Trophoblast cell (in vitro differentiated cells and primary cell): ENCODE data around the gene ACOT12.

Experiments
- DNase-seq, 2 donors: peaks; one replicate each; pipeline ENCODE4 v3.0.0-alpha.2; 2016
- H2AFZ ChIP-seq: 2 replicates; pipeline ENCODE4 v1.6.1; 2013; ENCODE audit warnings: low read length, moderate library complexity, mild to moderate bottlenecking; ENCODE audit not compliant: insufficient read depth, poor library complexity
- H2AK5ac ChIP-seq: 2 replicates; pipeline ENCODE4 v1.6.1; 2013; ENCODE audit warnings: mild to moderate bottlenecking, low read length
- H2BK120ac ChIP-seq: 2 replicates; pipeline ENCODE4 v1.6.1; 2013; ENCODE audit warnings: low read length, mild to moderate bottlenecking, moderate library complexity; ENCODE audit not compliant: insufficient read depth, poor library complexity
- H2BK12ac ChIP-seq: 2 replicates; pipeline ENCODE4 v1.6.1; 2013; ENCODE audit warnings: mild to moderate bottlenecking, low read length, moderate library complexity
- H2BK5ac ChIP-seq: 2 replicates; pipeline ENCODE4 v1.6.1; 2013; ENCODE audit warnings: low read length, low read depth, moderate library complexity, mild to moderate bottlenecking; ENCODE audit not compliant: poor library complexity
- H3K14ac ChIP-seq: 2 replicates; pipeline ENCODE4 v1.6.1; 2013; ENCODE audit warnings: mild to moderate bottlenecking, low read length
- H3K18ac ChIP-seq: 2 replicates; pipeline ENCODE4 v1.6.1; 2013; ENCODE audit warnings: mild to moderate bottlenecking, low read length
- H3K23ac ChIP-seq: 2 replicates; pipeline ENCODE4 v1.6.1; 2013; ENCODE audit warnings: low read length
- H3K27ac ChIP-seq: 2 replicates; pipeline ENCODE4 v1.5.1; 2013; ENCODE audit warnings: low read depth, mild to moderate bottlenecking, inconsistent platforms, low read length, moderate library complexity
- H3K27me3 ChIP-seq: 2 replicates; pipeline ENCODE4 v1.6.1; 2013; ENCODE audit warnings: inconsistent platforms, mild to moderate bottlenecking, low read length, moderate library complexity; ENCODE audit not compliant: insufficient read depth
- H3K36me3 ChIP-seq, 2 experiments: 1 replicate in 1 of 2; 2 replicates in 1 of 2; pipeline ENCODE4 v1.6.1; 2013; ENCODE audit warnings: low read length in 2 of 2, mild to moderate bottlenecking in 2 of 2, moderate library complexity in 1 of 2; ENCODE audit not compliant: insufficient read depth in 2 of 2, control insufficient read depth in 1 of 2
- H3K4ac ChIP-seq: 2 replicates; pipeline ENCODE4 v1.6.1; 2013; ENCODE audit warnings: low read depth, mild to moderate bottlenecking, low read length, moderate library complexity
- H3K4me1 ChIP-seq, 2 experiments: 1 replicate in 1 of 2; 2 replicates in 1 of 2; pipeline ENCODE4 v1.6.1; 2013; ENCODE audit warnings: low read length in 2 of 2, mild to moderate bottlenecking in 2 of 2, moderate library complexity in 1 of 2; ENCODE audit not compliant: insufficient read depth in 2 of 2, control insufficient read depth in 1 of 2
- H3K4me2 ChIP-seq: 2 replicates; pipeline ENCODE4 v1.6.1; 2013; ENCODE audit warnings: inconsistent platforms, mild to moderate bottlenecking, low read length, moderate library complexity
- H3K4me3 ChIP-seq: 2 replicates; pipeline ENCODE4 v1.5.1; 2013; ENCODE audit warnings: mild to moderate bottlenecking, low read depth, low read length, inconsistent platforms
- H3K79me1 ChIP-seq: one replicate; pipeline ENCODE4 v1.6.1; 2013; ENCODE audit warnings: low read length
- H3K79me2 ChIP-seq: 2 replicates; pipeline ENCODE4 v1.6.1; 2013; ENCODE audit warnings: low read length, mild to moderate bottlenecking; ENCODE audit not compliant: control insufficient read depth, insufficient read depth, poor library complexity
- H3K9ac ChIP-seq: 2 replicates; pipeline ENCODE4 v1.6.1; 2013; ENCODE audit warnings: mild to moderate bottlenecking, low read length
- H3K9me3 ChIP-seq: 2 replicates; pipeline ENCODE4 v1.6.1; 2013; ENCODE audit warnings: low read depth, mild to moderate bottlenecking, control low read depth, inconsistent platforms, low read length; ENCODE audit not compliant: insufficient read depth
- H4K12ac ChIP-seq: 2 replicates; pipeline ENCODE4 v1.6.1; 2013; ENCODE audit warnings: low read depth, mild to moderate bottlenecking, low read length, moderate library complexity
- H4K8ac ChIP-seq: 2 replicates; pipeline ENCODE4 v1.6.1; 2013; ENCODE audit warnings: low read depth, mild to moderate bottlenecking, low read length, moderate library complexity
- H4K91ac ChIP-seq: one replicate; pipeline ENCODE4 v1.6.1; 2013; ENCODE audit warnings: low read depth, mild to moderate bottlenecking, low read length, moderate library complexity
- WGBS: extraction: QIAGEN DNeasy Blood & Tissue Kit; methylation state at CpG from one replicate; pipeline ENCODE4 v1.1.7; 2013; ENCODE audit warnings: missing lambda C conversion rate; ENCODE audit not compliant: insufficient read length, insufficient coverage; ENCODE audit errors: extremely low coverage; 5-methylcytosine and 5-hydroxymethylcytosine counted together

Gene ACOT12

GRCh38 chr5:81383867-81384266 is 10.1 kb downstream of the ACOT12 start:
- no peak overlapping the region for H4K8ac ChIP-seq
- no peaks in the 10 kb centered on the region for H3K36me3 ChIP-seq
- no peak for DNase-seq
- no peak overlapping the region for H4K12ac ChIP-seq
- H2AK5ac ChIP-seq = no peak overlapping the region
- no peak overlapping the region for H3K4me3 ChIP-seq
- H2BK5ac ChIP-seq = no peak overlapping the region
- WGBS = no CpG with 5 or more reads among the region's 2 CpGs
- H4K91ac ChIP-seq = no peak overlapping the region
- H3K18ac ChIP-seq = no peak overlapping the region
- no peak overlapping the region for H3K14ac ChIP-seq
- H3K4me2 ChIP-seq = no peak overlapping the region
- no peaks in the 10 kb centered on the region for H3K9me3 ChIP-seq
- no peaks in the 10 kb centered on the region for H3K79me1 ChIP-seq
- no peak overlapping the region for H2BK12ac ChIP-seq
- H2AFZ ChIP-seq = no peak overlapping the region
- H3K4ac ChIP-seq = no peak overlapping the region
- H3K23ac ChIP-seq = no peak overlapping the region
- H3K27ac ChIP-seq = no peak overlapping the region
- no peak overlapping the region for H3K9ac ChIP-seq
- H2BK120ac ChIP-seq = no peak overlapping the region
- H3K27me3 ChIP-seq = no peaks in the 10 kb centered on the region
- H3K4me1 ChIP-seq = no peaks in the 10 kb centered on the region
- no peaks in the 10 kb centered on the region for H3K79me2 ChIP-seq

GRCh38 chr5:81371354-81371876 is 22.5 kb downstream of the ACOT12 start:
- Histone ChIP-seq H2AK5ac (no peak overlapping the region), H3K27me3 (no peaks in the 10 kb centered on the region), H2BK120ac (no peak overlapping the region), H3K14ac (no peak overlapping the region), H3K18ac (no peak overlapping the region), H3K9me3 (no peaks in the 10 kb centered on the region), H3K79me1 (no peaks in the 10 kb centered on the region), H3K79me2 (no peaks in the 10 kb centered on the region), H2BK5ac (no peak overlapping the region), H3K9ac (no peak overlapping the region), H3K4ac (no peak overlapping the region), H3K27ac (no peak overlapping the region), H3K4me3 (no peak overlapping the region), H4K12ac (no peak overlapping the region), H4K8ac (no peak overlapping the region), H3K23ac (no peak overlapping the region), H4K91ac (no peak overlapping the region), H2AFZ (no peak overlapping the region), H2BK12ac (no peak overlapping the region), H3K36me3 (no peaks in the 10 kb centered on the region), H3K4me2 (no peak overlapping the region), H3K4me1 (no peaks in the 10 kb centered on the region)
- WGBS = no CpG with 5 or more reads among the region's 2 CpGs
- no peak for DNase-seq

GRCh38 chr5:81370912-81371311 is 23.0 kb downstream of the ACOT12 start:
- Histone ChIP-seq H3K27ac (no peak overlapping the region), H4K12ac (no peak overlapping the region), H3K9ac (no peak overlapping the region), H3K4me1 (no peaks in the 10 kb centered on the region), H3K23ac (no peak overlapping the region), H3K18ac (no peak overlapping the region), H3K79me2 (no peaks in the 10 kb centered on the region), H3K36me3 (no peaks in the 10 kb centered on the region), H2BK12ac (no peak overlapping the region), H3K4me3 (no peak overlapping the region), H3K4ac (no peak overlapping the region), H4K8ac (no peak overlapping the region), H3K9me3 (no peaks in the 10 kb centered on the region), H2BK120ac (no peak overlapping the region), H3K79me1 (no peaks in the 10 kb centered on the region), H2BK5ac (no peak overlapping the region), H2AFZ (no peak overlapping the region), H3K4me2 (no peak overlapping the region), H3K27me3 (no peaks in the 10 kb centered on the region), H2AK5ac (no peak overlapping the region), H4K91ac (no peak overlapping the region), H3K14ac (no peak overlapping the region)
- DNase-seq = no peak

GRCh38 chr5:81365541-81365940 is 28.4 kb downstream of the ACOT12 start:
- DNase-seq = no peak
- H3K14ac ChIP-seq = no peak overlapping the region
- H2BK5ac ChIP-seq = no peak overlapping the region
- no peaks in the 10 kb centered on the region for H3K36me3 ChIP-seq
- no peaks in the 10 kb centered on the region for H3K79me2 ChIP-seq
- no peak overlapping the region for H2AFZ ChIP-seq
- H3K18ac ChIP-seq = no peak overlapping the region
- no peak overlapping the region for H4K91ac ChIP-seq
- H2BK120ac ChIP-seq = no peak overlapping the region
- H2AK5ac ChIP-seq = no peak overlapping the region
- H3K9ac ChIP-seq = no peak overlapping the region
- no peaks in the 10 kb centered on the region for H3K79me1 ChIP-seq
- H3K27ac ChIP-seq = no peak overlapping the region
- WGBS = no CpG with 5 or more reads among the region's 5 CpGs
- no peak overlapping the region for H3K4me2 ChIP-seq
- no peak overlapping the region for H4K8ac ChIP-seq
- no peak overlapping the region for H2BK12ac ChIP-seq
- H3K27me3 ChIP-seq = no peaks in the 10 kb centered on the region
- H3K23ac ChIP-seq = no peak overlapping the region
- no peak overlapping the region for H3K4ac ChIP-seq
- no peaks in the 10 kb centered on the region for H3K4me1 ChIP-seq
- H3K9me3 ChIP-seq = no peaks in the 10 kb centered on the region
- H3K4me3 ChIP-seq = no peak overlapping the region
- no peak overlapping the region for H4K12ac ChIP-seq
